Fibroblast of skin of scalp (primary cell): ENCODE data around the gene SERPINB12. TPM values are rescaled to one million over a fixed set of nuclear protein-coding genes. Genes with fewer than 3 reads are reported as not detected.

Source experiments
- DNase-seq: peaks from one replicate; pipeline ENCODE4 v3.0.0-alpha.2; 2013
- polyA plus RNA-seq, 2 experiments: library from polyadenylated mRNA; unstranded; fragments of 120-200 nt; gene quantifications; one replicate each; pipeline ENCODE4 v1.2.1, GENCODE V29; 2013; ENCODE audit not compliant: insufficient read length in 2 of 2

Gene SERPINB12
- not detected for polyA plus RNA-seq (2013, experiment 1 of 2; ENCODE audit: insufficient read length)
- polyA plus RNA-seq (2013, experiment 2 of 2; ENCODE audit: insufficient read length): not detected

GRCh38 chr18:63542069-63542468, at the start of gene SERPINB12:
Gene SERPINB12 (plus strand): TSS chr18:63542369. CDS start chr18:63556160, 13,791 bp downstream.
- no peak for DNase-seq

GRCh38 chr18:63492851-63493250, 49.3 kb upstream of the SERPINB12 start:
- no peak for DNase-seq

- no peak for DNase-seq
Measured at GRCh38 chr18:63495675-63496074, 46.5 kb upstream of the SERPINB12 start.

- peak; percentile 13 for DNase-seq
Measured at GRCh38 chr18:63505566-63506335, 36.4 kb upstream of the SERPINB12 start.

GRCh38 chr18:63506336-63506646, 35.9 kb upstream of the SERPINB12 start:
- no peak for DNase-seq

GRCh38 chr18:63508596-63508995, 33.6 kb upstream of the SERPINB12 start:
- no peak for DNase-seq

- DNase-seq: peak; percentile 60
Measured at GRCh38 chr18:63511285-63511684, 30.9 kb upstream of the SERPINB12 start.

- DNase-seq: no peak
Measured at GRCh38 chr18:63514326-63514725, 27.8 kb upstream of the SERPINB12 start.

- no peak for DNase-seq
Measured at GRCh38 chr18:63514888-63515678, 27.1 kb upstream of the SERPINB12 start.

GRCh38 chr18:63515801-63516200, 26.4 kb upstream of the SERPINB12 start:
- no peak for DNase-seq

- DNase-seq: peak; percentile 77
Measured at GRCh38 chr18:63518178-63519012, 23.8 kb upstream of the SERPINB12 start.

GRCh38 chr18:63520053-63520685, 22.0 kb upstream of the SERPINB12 start:
- DNase-seq: no peak

GRCh38 chr18:63523660-63524059, 18.5 kb upstream of the SERPINB12 start:
- peak; percentile 3 for DNase-seq

- no peak for DNase-seq
Measured at GRCh38 chr18:63527251-63527650, 14.9 kb upstream of the SERPINB12 start.

GRCh38 chr18:63528863-63529492, 13.2 kb upstream of the SERPINB12 start:
- no peak for DNase-seq

- no peak for DNase-seq
Measured at GRCh38 chr18:63532471-63532870, 9.7 kb upstream of the SERPINB12 start.

GRCh38 chr18:63534615-63535014, 7.6 kb upstream of the SERPINB12 start:
- DNase-seq: no peak

- peak; percentile 84 for DNase-seq
Measured at GRCh38 chr18:63539904-63540510, 2.2 kb upstream of the SERPINB12 start.

GRCh38 chr18:63544017-63544416, 1.8 kb downstream of the SERPINB12 start:
- DNase-seq: no peak

- no peak for DNase-seq
Measured at GRCh38 chr18:63545000-63545399, 2.8 kb downstream of the SERPINB12 start.

GRCh38 chr18:63550068-63550467, 7.9 kb downstream of the SERPINB12 start:
- no peak for DNase-seq
